Measurements from ENCODE around the gene AK4. TPM values are rescaled to one million over a fixed set of nuclear protein-coding genes. Genes with fewer than 3 reads are reported as not detected.

Gene AK4
- total RNA-seq, 1 experiment from 2014 or later: 180 TPM

DNA sequence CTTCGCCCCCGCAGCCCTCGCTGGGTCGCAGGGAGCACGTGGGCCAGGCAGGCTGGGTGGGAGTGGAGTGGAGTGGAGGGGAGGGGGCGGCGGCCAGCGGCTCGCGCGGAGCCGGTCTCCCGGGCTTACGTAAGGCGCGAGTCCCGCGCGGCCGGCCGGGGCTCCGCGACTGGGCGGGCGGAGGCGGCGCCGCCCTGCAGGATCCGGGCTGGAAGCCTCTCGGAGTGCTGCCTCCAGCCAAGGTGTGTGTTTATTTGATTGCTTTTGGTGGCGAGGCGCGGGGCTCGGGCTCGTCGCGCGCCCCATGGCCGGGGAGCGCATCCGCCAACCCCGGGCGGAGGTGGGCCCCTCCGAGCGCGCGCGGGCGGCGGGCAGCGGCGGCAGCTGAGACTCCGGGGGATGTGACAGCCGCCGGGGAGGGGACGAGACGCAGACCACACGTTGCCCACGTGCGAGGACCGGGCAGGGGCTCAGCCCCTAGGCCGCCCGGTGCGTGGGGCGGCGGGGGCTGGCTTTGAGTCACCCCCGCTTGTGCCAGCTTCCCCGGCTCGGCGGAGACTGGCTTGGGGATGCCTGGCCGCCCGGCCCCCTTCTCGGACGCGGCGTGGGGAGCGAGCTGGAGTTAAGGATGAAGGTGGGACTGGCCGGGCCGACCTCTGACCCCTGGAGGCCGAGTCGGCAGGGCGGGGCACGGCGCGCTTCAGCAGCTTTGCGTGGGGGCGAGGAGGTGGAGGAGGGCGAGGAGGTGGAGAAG, 402 bp upstream of the AK4 start:
- peak; percentile 46 for DNase-seq (ENCODE audit: low spot score)
- H3K4me3 Mint-ChIP-seq: peak overlapping the region; percentile 82
- H3K36me3 Mint-ChIP-seq: peaks cover 4% of the 10 kb centered on the region; the same call in 1 of the 2 replicates
- peak; percentile 19 for ATAC-seq
- no peaks in the 10 kb centered on the region for H3K9me3 Mint-ChIP-seq
- H3K4me1 Mint-ChIP-seq: peaks cover 59% of the 10 kb centered on the region
- peaks cover 13% of the 10 kb centered on the region for H3K27me3 Mint-ChIP-seq (ENCODE audit: low read depth)
- ChIA-PET POLR2A (interaction anchor here (0.6 to 1.4 kb wide), 2 partner anchors 20 to 614 kb away, joined by 4 to 5 read pairs; no protein-coding TSS in a partner anchor), CTCF (interaction anchor here (1.2 kb wide), 1 partner anchor 62 kb away, joined by 3 read pairs; no protein-coding TSS in a partner anchor)
- peak overlapping the region; percentile 91 for H3K27ac Mint-ChIP-seq
- no peak for TF ChIP-seq ZNF219 (CRISPR knock-in tag; IDR thresholded peaks at IDR 0.05; ENCODE audit: borderline replicate concordance)
- TF ChIP-seq ZNF532 (CRISPR knock-in tag; IDR thresholded peaks at IDR 0.05; ENCODE audit: borderline replicate concordance): no peak
- no peak for TF ChIP-seq JAZF1 (CRISPR knock-in tag; IDR thresholded peaks at IDR 0.05)
- TF ChIP-seq ZSCAN18 (CRISPR knock-in tag; IDR thresholded peaks at IDR 0.05): no peak
- no peak for TF ChIP-seq ZNF281 (CRISPR knock-in tag; IDR thresholded peaks at IDR 0.05)
- no peak; the same call in none of the 2 replicates for TF ChIP-seq SP1 (CRISPR knock-in tag; conservative IDR thresholded peaks at IDR 0.05)
- TF ChIP-seq FOXP1 (CRISPR knock-in tag; IDR thresholded peaks at IDR 0.05; ENCODE audit: borderline replicate concordance): 0 out of 2 replicates have a peak, but pooled peaks have one; percentile 37
- no peak for TF ChIP-seq ZBTB21 (CRISPR knock-in tag; IDR thresholded peaks at IDR 0.05; ENCODE audit: borderline replicate concordance)
- no peak for TF ChIP-seq ZNF416 (CRISPR knock-in tag; IDR thresholded peaks at IDR 0.05)
- TF ChIP-seq CREB1 (CRISPR knock-in tag; IDR thresholded peaks at IDR 0.05): no peak
- TF ChIP-seq NFE2L1 (CRISPR knock-in tag; IDR thresholded peaks at IDR 0.05): no peak
- TF ChIP-seq, protein P1, sequence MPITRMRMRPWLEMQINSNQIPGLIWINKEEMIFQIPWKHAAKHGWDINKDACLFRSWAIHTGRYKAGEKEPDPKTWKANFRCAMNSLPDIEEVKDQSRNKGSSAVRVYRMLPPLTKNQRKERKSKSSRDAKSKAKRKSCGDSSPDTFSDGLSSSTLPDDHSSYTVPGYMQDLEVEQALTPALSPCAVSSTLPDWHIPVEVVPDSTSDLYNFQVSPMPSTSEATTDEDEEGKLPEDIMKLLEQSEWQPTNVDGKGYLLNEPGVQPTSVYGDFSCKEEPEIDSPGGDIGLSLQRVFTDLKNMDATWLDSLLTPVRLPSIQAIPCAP (CRISPR knock-in tag; IDR thresholded peaks at IDR 0.05): no peak
- TF ChIP-seq, protein P2, sequence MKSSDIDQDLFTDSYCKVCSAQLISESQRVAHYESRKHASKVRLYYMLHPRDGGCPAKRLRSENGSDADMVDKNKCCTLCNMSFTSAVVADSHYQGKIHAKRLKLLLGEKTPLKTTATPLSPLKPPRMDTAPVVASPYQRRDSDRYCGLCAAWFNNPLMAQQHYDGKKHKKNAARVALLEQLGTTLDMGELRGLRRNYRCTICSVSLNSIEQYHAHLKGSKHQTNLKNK (CRISPR knock-in tag; IDR thresholded peaks at IDR 0.05): no peak
- no peak for TF ChIP-seq ETV6 (CRISPR knock-in tag; IDR thresholded peaks at IDR 0.05)
- peak; percentile 27; the same call in 1 of the 2 replicates for TF ChIP-seq USF1 (CRISPR knock-in tag; IDR thresholded peaks at IDR 0.05)
- TF ChIP-seq E2F5 (CRISPR knock-in tag; IDR thresholded peaks at IDR 0.05): 0 out of 2 replicates have a peak, but pooled peaks have one; percentile 34
- 0 out of 2 replicates have a peak, but pooled peaks have one; percentile 25 for TF ChIP-seq ZNF317 (CRISPR knock-in tag; IDR thresholded peaks at IDR 0.05; ENCODE audit: borderline replicate concordance, low read depth)
- peak; percentile 44; the same call in 1 of the 2 replicates for TF ChIP-seq IRF2 (CRISPR knock-in tag; IDR thresholded peaks at IDR 0.05; ENCODE audit: borderline replicate concordance, low read depth)
- TF ChIP-seq MYBL2 (CRISPR knock-in tag; IDR thresholded peaks at IDR 0.05): peak; percentile 48; the same call in 1 of the 2 replicates
- TF ChIP-seq FOXK1 (CRISPR knock-in tag; IDR thresholded peaks at IDR 0.05): no peak
- peak; percentile 73 for TF ChIP-seq NR2C2 (CRISPR knock-in tag; IDR thresholded peaks at IDR 0.05)
- no peak for TF ChIP-seq PRRX2 (CRISPR knock-in tag; IDR thresholded peaks at IDR 0.05)
- TF ChIP-seq KAT7 (CRISPR knock-in tag; IDR thresholded peaks at IDR 0.05; ENCODE audit: borderline replicate concordance): peak; percentile 89; the same call in 1 of the 2 replicates
- TF ChIP-seq, protein P3, sequence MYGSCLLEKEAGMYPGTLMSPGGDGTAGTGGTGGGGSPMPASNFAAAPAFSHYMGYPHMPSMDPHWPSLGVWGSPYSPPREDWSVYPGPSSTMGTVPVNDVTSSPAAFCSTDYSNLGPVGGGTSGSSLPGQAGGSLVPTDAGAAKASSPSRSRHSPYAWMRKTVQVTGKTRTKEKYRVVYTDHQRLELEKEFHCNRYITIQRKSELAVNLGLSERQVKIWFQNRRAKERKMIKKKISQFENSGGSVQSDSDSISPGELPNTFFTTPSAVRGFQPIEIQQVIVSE (CRISPR knock-in tag; IDR thresholded peaks at IDR 0.05; ENCODE audit: borderline replicate concordance): no peak
